ENCODE data around the gene CLGN. TPM values are rescaled to one million over a fixed set of nuclear protein-coding genes. Genes with fewer than 3 reads are reported as not detected.
"Not testable (repeated sequence)": the region's sequence is repeated elsewhere in the genome, so short reads cannot be mapped to it uniquely, and the experiment has no call there.

CLGN gene
- 2.8 TPM for polyA plus RNA-seq (2013, experiment 1 of 2; ENCODE audit: insufficient read length)
- polyA plus RNA-seq (2013, experiment 2 of 2; ENCODE audit: insufficient read length) = 2.5 TPM

- peak; percentile 70 for DNase-seq
These were observed at the start of gene CLGN for GRCh38 chr4:140427106-140427918. Gene CLGN (minus strand): TSS chr4:140427648. CDS start chr4:140413078, 14,570 bp downstream.

- DNase-seq = no peak
These were observed 44.7 kb upstream of the CLGN start for GRCh38 chr4:140472156-140472555.

GRCh38 chr4:140469791-140470733 is 42.6 kb upstream of the CLGN start:
- no peak for DNase-seq

GRCh38 chr4:140466146-140466545 is 38.7 kb upstream of the CLGN start:
- DNase-seq = no peak

GRCh38 chr4:140463614-140464013 is 36.2 kb upstream of the CLGN start:
- no peak for DNase-seq

- DNase-seq = no peak
These were observed 35.7 kb upstream of the CLGN start for GRCh38 chr4:140463182-140463581.

GRCh38 chr4:140450352-140450751 is 22.9 kb upstream of the CLGN start:
- DNase-seq = no peak

GRCh38 chr4:140448830-140449229 is 21.4 kb upstream of the CLGN start:
- DNase-seq = no peak

GRCh38 chr4:140448162-140448561 is 20.7 kb upstream of the CLGN start:
- DNase-seq = no peak

- DNase-seq = not testable (repeated sequence)
These were observed 16.9 kb upstream of the CLGN start for GRCh38 chr4:140444347-140444746.

GRCh38 chr4:140439644-140440142 is 12.2 kb upstream of the CLGN start:
- DNase-seq = no peak

- peak; percentile 23 for DNase-seq
These were observed 547 bp upstream of the CLGN start for GRCh38 chr4:140427919-140428471.

GRCh38 chr4:140426610-140427105 is 790 bp downstream of the CLGN start:
- DNase-seq = no peak

GRCh38 chr4:140423106-140423505 is 4.3 kb downstream of the CLGN start:
- DNase-seq = peak; percentile 45

- DNase-seq = not testable (repeated sequence)
These were observed 14.1 kb downstream of the CLGN start for GRCh38 chr4:140413130-140413969.

GRCh38 chr4:140408974-140409373 is 18.5 kb downstream of the CLGN start:
- no peak for DNase-seq

- no peak for DNase-seq
These were observed 21.2 kb downstream of the CLGN start for GRCh38 chr4:140406292-140406691.

- no peak for DNase-seq
These were observed 27.3 kb downstream of the CLGN start for GRCh38 chr4:140400111-140400510.

GRCh38 chr4:140395668-140396067 is 31.8 kb downstream of the CLGN start:
- no peak for DNase-seq

- no peak for DNase-seq
These were observed 39.4 kb downstream of the CLGN start for GRCh38 chr4:140388015-140388414.

- DNase-seq = no peak
These were observed 44.7 kb downstream of the CLGN start for GRCh38 chr4:140382732-140383131.

GRCh38 chr4:140374130-140374477 is 53.3 kb downstream of the CLGN start:
- DNase-seq = no peak

All from fibroblast of skin of abdomen (primary cell).